GM18519 (cell line): ENCODE results near the gene PHACTR1.
"Not testable (repeated sequence)": the region's sequence is repeated elsewhere in the genome, so short reads cannot be mapped to it uniquely, and the experiment has no call there.

ENCODE experiments used
- ATAC-seq: cut with Tn5 transposase; IDR thresholded peaks from one replicate; pipeline ENCODE4 v1.9.1; 2021; ENCODE audit warnings: mild to moderate bottlenecking, moderate library complexity; ENCODE audit not compliant: unreplicated experiment, low FRiP score

The PHACTR1 gene

DNA sequence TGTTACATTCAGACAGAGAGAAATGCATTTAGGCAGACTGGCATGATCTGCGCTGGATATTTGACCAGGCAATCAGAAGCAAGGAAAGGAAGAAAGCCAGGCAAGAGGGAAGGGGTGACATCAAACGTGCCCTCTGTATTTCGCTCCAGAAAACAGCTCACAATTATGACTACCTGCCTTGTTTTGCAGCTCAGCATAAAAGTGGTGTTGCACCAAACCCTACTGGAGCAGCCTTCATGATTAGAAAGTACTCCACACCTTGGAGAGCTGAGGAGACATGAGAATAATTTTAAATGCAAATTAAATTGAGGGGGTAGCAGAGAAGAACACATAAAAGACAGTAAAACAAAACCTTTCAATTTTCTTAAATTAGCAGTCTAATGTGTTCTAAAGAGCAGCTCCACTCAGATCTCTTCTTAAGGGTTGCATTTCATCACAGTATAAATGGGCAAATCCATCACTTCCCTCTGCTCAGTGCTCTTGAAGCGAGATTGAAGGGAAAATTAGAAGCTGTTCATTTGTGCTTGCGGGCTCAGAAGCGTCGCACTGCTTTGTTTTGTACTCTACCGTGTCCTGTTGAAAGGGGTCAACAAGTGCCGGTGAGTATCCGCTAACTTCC is at the start of gene PHACTR1:
Gene PHACTR1, plus strand, starts transcription at position 470 of the 619 bp plus-strand sequence.
- no peak for ATAC-seq

DNA sequence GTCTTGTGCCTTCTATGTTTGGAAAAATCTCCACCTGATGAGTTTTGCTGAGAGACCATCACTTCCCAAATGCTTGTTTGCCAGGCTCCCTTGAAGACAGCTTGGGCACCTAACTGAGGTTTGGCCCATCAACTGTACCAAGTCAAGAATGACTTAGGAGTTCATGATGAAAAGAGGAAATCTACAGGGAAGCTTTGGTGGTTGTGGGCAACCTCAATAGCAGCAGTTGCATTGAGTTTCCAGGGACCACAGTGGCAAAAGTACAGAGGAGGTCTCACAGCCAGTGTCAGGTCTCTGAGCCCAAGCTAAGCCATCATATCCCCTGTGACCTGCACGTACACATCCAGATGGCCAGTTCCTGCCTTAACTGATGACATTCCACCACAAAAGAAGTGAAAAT is 49.7 kb upstream of the PHACTR1 start:
- ATAC-seq = no peak

DNA sequence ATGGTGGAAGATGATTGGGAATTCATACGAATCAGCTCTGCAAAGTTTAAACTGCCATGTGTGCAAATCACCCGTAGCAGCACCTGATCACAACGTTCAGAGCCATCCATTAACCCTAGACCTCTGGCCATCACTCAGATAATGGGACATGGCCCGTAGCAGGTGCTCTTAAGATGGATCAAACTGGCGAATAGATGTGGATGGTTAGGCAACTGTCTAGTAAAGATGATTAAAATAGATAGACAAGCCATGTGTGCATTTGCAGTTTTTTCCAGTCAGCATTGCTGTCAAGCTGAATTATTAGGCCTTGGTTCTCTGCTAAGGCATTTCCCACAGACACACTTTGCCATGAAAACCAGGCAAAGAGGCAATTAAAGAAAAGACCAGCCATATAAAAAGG is 40.6 kb upstream of the PHACTR1 start:
- no peak for ATAC-seq

DNA sequence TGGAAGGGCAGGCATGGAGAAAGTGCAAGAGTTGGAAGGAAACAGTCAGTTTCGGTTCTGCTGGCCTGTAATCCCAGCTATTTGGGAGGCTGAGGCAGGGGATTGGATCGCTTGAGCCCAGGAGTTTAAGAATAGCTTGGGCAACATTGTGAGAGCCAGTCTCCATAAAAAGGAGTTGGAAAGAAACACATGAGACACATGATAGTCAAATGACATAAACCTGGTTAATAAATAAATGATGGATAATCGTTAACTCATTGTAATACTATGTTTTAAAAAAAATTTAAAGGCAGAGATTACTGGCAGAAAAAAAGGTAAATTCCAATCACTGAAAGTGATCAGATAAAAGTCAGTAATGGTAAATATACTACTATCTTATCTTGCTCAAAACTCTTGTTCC is 37.2 kb upstream of the PHACTR1 start:
- ATAC-seq = no peak

DNA sequence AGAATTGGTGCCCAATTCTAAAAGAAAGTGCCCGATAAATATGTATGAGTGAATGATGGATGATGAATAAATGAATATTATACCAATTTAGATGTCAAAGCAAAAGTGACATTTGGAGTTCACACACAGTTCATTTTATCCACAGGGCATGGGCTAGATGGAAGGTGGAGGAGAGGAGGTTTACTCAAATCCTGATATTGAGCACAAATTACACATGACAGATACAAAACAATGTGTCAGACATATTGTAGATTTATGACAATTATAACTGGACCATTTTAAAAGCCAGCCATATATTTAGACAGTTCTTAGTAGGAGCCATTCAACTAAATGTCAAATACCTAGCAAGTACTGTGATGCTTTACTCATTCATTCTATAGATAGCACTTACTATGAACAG is 23.4 kb upstream of the PHACTR1 start:
- ATAC-seq = no peak

DNA sequence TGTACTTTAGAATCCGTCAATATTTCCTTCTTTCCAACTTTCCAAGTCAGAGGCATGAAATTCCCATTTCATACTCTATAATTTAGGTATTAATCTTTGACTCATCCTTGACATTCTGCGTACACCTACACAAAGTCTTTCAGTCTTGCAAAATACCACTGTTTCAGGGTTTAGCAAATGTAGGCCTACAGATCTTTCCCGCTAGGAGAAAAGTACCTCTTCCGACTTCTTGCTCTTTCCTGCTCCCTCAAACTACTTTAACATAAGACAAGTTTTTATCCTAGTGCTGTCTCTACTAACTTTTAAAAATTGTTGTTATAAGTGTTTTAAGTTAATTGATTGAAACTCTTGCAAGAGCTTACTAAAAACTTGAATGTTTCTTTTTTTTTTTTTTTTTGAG is 18.3 kb upstream of the PHACTR1 start:
- no peak for ATAC-seq

DNA sequence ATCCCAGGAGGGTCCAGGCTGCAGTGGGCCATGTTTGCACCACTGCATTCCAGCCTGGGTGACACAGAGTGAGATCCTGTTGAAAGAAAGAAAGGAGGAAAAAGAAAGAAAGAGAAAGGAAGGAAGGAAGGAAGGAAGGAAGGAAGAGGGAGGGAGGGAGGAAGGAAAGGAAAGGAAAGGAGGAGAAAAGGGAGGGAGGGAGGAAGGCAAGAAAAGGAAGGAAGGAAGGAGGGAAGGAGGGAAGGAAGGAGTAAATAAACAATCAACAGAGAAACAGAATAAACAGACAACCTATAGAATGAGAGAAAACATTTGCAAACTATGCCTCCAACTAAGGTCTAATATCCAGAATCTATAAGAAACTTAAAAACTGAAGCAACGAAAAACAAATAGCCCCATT is 11.6 kb upstream of the PHACTR1 start:
- ATAC-seq = no peak

DNA sequence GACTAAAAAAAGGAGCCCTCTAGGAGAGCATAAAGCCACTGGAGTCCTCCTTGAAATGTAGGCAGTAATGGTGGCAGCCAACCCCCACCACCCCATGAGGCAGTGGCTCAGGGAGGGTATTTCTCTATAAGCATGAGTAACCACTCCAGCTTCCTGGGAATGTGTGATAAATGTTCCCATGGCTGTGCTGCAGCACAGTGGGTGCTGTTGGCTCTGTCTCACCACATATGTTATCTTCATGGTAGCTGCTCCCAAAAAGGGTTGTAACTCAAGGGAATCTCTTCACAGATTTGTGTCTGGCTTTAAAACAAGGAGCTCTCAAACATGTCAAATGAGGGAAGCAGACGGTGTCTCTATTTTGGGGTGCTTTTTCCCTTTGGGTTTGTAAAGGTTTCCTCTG is 7.5 kb upstream of the PHACTR1 start:
- ATAC-seq = no peak

DNA sequence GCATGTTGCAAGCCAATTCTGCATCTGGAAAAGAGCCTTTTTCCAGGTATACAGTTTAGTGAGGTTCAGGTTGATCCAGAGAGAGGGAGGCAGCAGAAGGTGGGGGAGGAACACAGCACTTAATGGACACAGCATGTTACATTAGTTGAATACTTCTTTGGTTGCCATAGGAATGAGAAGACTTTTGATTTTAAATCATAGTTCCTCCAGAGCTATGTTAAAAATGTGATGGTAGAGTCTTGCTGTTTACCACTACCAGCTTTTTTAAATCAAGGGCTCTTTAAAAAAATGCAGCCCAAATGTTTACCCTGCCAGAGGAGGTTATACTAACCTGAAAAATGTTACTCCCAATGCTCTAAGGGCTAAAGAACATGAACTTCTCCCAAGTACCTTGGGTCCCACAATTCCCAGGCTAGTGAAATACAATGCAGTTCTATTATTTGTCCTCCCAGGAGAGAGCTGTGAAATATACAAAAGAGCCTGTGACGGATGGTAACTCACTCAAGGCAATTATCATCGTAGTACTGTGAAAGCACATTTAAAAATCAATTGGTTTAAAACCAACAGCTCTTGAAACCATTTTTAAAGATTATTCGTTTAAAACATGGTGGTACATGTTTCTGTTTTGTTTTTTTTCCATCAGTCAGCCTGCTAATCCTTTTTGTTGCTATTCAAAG is 6.9 kb upstream of the PHACTR1 start:
- no peak for ATAC-seq

DNA sequence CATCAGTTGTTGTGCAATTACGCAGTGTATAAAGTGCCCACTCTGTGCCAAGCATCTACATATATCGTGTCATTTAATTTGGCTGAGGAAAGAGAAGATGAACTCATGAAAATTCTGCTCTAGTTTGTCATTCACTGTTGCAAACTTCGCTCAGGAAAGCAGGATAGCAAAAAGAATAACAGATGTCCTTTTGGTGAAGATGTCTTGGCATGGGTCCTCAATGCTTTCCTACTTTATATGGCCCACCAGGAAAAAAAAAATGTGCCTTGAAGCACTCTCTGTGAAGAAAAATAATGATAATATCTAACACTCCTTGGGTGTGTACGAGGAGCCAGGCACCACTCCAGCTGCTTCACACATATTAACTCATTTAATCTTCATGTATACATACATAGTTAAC is 5.6 kb upstream of the PHACTR1 start:
- no peak for ATAC-seq

DNA sequence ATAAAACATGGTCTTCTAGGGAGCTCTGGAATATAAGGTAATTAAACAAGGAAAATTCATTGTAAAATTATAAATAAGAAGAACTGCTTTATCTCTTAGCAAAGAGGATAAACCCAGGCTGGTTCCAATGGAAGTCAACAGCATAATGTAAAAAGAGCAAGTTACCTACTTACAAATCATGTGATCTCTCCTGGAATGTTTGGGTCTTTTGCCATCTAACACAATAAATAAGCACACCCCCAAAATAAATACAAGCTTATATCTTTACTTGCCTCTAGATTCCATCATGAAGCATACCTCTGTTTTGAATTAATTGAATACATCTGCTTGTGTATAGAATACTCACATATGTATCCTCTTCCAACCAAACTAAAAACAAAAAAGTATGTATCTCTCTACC is 2.5 kb upstream of the PHACTR1 start:
- ATAC-seq = no peak

DNA sequence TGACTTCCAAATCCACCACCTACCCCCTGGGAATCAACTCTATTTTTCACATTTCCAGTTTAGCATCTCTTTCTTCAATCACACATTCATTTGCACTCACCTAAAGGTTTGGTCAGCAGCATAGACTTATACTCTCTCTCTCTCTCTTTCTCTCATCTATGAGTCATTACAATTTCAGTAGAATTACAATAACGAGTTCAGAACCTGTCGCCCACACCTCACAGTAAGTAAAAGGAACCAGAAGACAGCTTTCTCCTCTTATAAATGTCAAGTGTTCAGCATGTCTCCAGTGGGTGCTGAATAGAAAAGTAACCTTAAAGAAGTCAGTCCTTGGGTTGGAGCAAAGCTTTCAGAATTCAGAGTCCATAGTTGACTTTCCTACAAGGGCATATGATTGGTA is 1.1 kb upstream of the PHACTR1 start:
- ATAC-seq = no peak

DNA sequence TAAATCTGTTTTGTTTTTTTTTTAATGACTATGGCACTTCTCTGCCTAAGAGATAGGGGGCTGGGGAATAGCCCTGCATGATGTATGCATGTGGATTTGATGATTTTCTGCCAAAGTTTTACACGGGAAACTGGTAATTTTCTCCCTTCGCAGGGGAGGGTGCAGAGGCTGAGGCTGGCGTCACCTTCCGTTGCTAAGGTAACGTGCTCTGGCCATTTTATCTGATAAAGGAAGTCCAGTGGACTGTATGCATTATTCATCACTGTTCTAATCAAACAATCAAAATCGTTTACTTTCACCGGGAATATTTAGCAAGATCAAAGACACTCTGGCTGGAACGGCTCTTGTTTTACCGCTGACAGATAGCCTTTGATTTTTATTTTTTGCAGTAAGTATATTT is 789 bp downstream of the PHACTR1 start:
- no peak for ATAC-seq

DNA sequence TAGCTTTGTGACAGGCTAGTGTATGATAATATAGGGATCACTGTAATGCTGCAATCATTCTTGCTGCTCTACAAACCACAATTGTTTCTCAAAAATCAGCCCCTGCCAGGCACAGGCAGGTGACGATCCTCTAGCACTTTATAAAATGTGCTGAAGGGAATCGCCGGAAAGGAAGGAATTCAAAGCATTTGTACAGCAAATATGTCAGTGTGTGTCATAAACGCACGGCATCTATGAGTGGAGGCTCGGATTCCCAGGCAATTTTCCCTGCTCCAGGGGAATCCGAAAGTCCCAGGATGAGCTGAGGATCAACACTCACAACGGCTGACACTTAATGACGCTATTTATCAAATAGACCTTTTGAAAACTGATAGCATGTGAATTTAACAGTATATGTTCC is 1.4 kb downstream of the PHACTR1 start:
- no peak for ATAC-seq

DNA sequence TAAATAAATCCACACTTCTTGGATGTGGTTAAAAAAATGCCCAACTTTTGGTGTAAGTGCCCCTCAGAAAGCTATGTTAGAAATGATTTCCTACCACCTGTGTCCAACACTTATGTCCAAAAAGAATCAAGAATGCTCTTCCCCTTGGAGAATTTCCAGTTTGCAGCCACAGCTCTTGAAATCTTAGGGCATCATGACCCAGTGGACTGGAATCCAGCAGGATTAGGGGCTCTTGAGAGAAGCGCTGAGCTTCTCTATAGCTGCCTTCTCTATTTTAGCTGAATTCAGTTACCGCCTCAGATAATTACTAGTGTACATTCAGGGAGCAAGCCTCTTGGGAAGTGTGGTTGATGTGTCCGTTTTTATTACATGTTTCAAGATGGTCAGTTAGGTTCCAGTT is 2.5 kb downstream of the PHACTR1 start:
- ATAC-seq = no peak

DNA sequence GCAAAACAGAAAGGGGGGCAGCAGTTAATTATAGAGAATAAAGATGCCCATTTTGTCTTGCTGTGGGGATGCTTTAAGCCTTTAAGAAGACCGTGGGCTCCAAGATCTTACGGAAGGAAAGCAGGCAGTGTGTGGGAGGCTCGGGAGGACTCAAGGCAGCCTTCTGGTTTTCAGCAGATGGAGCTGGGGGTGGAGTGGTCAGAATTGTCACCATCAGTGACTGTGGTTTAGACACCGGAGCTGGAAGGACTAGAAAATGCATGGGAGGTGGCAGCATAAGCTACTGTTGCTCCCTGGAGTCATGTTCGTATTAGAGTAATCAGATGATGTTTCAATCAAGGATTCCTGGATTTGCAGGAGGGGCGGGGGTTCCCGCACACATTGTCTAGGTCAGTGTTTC is 3.7 kb downstream of the PHACTR1 start:
- ATAC-seq = no peak

DNA sequence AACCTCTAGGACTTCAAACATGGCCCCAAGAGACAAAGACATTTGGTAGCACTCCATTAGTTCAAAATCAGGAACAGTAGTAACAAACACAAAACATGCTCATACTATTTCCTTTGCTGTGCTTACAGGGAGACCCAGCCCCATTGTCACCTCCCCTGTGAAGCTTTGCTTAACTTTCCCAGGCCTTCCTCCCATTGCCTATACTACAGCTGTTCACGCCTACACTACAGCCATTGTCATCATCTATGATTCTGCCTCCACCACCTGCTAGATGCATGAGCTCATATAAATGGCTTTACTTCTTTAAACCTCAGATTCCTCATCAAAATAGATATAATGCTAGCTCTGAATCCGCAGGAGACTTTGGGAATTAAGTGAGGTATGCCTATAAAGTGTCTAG is 8.7 kb downstream of the PHACTR1 start:
- ATAC-seq = no peak

DNA sequence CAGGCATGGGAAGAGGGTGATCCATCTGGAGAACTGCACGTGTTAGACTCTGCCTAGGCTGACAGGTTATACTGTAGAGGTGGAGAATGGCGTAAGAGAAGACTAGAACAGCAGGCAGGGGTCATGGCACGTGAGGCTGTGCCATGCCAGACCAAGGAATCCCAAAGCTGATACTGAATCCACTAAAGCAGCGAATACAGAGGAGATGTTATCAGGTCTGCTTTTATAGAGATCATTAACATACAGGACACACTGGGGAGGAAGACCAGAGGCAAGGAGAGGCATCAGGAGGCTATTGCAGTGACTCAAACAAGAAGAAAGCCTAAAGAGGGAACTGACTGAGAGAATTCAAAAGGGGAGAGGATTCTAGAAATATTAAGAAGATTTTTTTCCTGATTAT is 12.9 kb downstream of the PHACTR1 start:
- ATAC-seq = no peak

DNA sequence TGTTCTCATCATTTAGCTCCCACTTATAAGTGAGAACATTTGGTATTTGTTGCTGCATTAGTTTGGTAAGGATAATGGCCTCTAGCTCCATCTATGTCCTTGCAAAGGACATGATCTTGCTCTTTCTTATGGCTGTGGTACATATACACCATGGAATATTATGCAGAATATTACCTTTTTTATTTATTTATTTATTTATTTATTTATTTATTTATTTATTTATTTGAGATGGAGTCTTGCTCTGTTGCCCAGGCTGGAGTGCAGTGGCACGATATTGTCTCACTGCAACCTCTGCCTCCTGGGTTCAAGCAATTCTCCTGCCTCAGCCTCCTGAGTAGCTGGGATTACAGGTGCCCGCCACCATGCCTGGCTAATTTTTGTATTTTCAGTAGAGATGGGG is 14.2 kb downstream of the PHACTR1 start:
- ATAC-seq = not testable (repeated sequence)

DNA sequence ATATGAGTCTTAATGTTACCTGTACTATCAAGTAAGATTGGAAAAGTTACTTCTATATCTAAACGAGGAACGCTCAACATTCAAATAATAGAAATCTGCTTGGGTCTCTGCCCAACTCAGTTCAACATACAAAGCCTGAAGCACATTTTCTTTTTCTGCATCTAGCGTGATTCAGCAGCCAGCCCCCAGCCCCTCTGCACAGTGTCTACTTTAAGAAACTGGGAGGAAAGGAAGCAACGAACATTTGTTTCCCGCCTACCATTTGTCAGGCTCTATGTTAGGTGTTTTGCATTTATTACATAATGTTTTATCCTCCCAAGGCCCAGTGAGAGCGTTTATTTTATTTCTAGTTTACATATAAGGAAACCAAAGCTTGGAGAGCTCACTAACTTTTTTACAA is 17.3 kb downstream of the PHACTR1 start:
- no peak for ATAC-seq

DNA sequence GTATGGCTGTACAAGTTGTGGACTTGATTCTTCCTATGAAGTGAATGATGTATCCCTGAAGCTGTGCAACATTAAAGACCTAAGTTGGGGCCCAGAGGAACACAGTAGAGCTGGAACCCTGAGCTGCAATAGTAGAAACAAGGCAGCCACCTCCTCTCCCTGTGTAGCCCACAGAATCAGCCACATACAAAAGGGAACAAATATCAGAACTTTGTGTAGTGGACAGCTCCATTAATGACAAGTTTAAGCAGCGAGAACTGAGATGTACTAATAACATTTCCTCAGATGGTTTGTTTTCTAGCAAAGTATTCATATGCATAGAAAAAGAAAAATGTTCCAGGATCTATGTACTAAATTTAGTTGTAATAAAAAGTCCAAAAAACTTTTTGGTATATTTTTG is 19.2 kb downstream of the PHACTR1 start:
- ATAC-seq = no peak

DNA sequence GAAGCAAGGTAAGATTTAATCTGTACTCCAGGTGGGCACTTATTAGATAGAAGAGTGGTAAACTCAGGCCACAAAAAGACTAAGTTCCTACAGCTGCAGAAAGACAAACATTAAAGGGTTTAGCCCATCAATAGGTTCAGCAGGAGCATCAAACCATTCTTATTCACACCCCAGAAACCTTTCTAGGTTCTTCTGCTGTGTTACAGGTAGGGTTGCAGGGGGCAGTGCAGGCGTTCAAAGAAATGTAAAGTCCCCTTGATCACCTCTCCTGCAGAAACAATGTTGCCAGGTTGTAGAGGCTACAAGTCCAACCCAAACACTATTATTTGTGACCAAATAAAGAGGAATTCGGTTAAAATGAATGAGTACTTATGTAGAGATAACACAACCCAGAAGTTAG is 31.8 kb downstream of the PHACTR1 start:
- no peak for ATAC-seq
